CD4-positive, alpha-beta T cell treated with Interleukin-12 subunit alpha and Interleukin-12 subunit beta, for 1 hour (primary cell): ENCODE data around the gene SNX3.

Experiments
- DNase-seq: peaks from one replicate; pipeline ENCODE4 v3.0.0-alpha.2; 2020

Gene SNX3

GRCh38 chr6:108200186-108200585, 60.7 kb downstream of the SNX3 start:
- DNase-seq: no peak

GRCh38 chr6:108198761-108199498, 61.9 kb downstream of the SNX3 start:
- DNase-seq: no peak

- no peak for DNase-seq
Observed at GRCh38 chr6:108195209-108195608, 65.6 kb downstream of the SNX3 start.

GRCh38 chr6:108194503-108194902, 66.3 kb downstream of the SNX3 start:
- DNase-seq: no peak

- no peak for DNase-seq
Observed at GRCh38 chr6:108193835-108194234, 67.0 kb downstream of the SNX3 start.

- no peak for DNase-seq
Observed at GRCh38 chr6:108193131-108193530, 67.7 kb downstream of the SNX3 start.

GRCh38 chr6:108187519-108187918, 73.3 kb downstream of the SNX3 start:
- no peak for DNase-seq

- DNase-seq: no peak
Observed at GRCh38 chr6:108186226-108186625, 74.6 kb downstream of the SNX3 start.

- DNase-seq: no peak
Observed at GRCh38 chr6:108180776-108181175, 80.1 kb downstream of the SNX3 start.

GRCh38 chr6:108180266-108180665, 80.6 kb downstream of the SNX3 start:
- no peak for DNase-seq

- DNase-seq: no peak
Observed at GRCh38 chr6:108179741-108180140, 81.1 kb downstream of the SNX3 start.

GRCh38 chr6:108176281-108177089, 84.4 kb downstream of the SNX3 start:
- no peak for DNase-seq

GRCh38 chr6:108175592-108176279, 85.1 kb downstream of the SNX3 start:
- DNase-seq: no peak

- no peak for DNase-seq
Observed at GRCh38 chr6:108175176-108175591, 85.7 kb downstream of the SNX3 start.

GRCh38 chr6:108174371-108175175, 86.3 kb downstream of the SNX3 start:
- DNase-seq: peak; percentile 15

- no peak for DNase-seq
Observed at GRCh38 chr6:108171918-108172516, 88.8 kb downstream of the SNX3 start.

GRCh38 chr6:108171291-108171917, 89.4 kb downstream of the SNX3 start:
- no peak for DNase-seq

GRCh38 chr6:108170332-108171290, 90.2 kb downstream of the SNX3 start:
- no peak for DNase-seq

GRCh38 chr6:108169464-108170331, 91.1 kb downstream of the SNX3 start:
- DNase-seq: no peak
